ENCODE measurements around the gene SMARCA2. TPM values are rescaled to one million over a fixed set of nuclear protein-coding genes. Genes with fewer than 3 reads are reported as not detected.

SMARCA2 gene
- total RNA-seq, 1 donor from 2014 or later: 147 TPM

- DNase-seq (no peak), ATAC-seq (peak in 1 of 2 donors; percentile 35)
- H3K27ac ChIP-seq: no peak overlapping the region
- TF ChIP-seq, protein P1, sequence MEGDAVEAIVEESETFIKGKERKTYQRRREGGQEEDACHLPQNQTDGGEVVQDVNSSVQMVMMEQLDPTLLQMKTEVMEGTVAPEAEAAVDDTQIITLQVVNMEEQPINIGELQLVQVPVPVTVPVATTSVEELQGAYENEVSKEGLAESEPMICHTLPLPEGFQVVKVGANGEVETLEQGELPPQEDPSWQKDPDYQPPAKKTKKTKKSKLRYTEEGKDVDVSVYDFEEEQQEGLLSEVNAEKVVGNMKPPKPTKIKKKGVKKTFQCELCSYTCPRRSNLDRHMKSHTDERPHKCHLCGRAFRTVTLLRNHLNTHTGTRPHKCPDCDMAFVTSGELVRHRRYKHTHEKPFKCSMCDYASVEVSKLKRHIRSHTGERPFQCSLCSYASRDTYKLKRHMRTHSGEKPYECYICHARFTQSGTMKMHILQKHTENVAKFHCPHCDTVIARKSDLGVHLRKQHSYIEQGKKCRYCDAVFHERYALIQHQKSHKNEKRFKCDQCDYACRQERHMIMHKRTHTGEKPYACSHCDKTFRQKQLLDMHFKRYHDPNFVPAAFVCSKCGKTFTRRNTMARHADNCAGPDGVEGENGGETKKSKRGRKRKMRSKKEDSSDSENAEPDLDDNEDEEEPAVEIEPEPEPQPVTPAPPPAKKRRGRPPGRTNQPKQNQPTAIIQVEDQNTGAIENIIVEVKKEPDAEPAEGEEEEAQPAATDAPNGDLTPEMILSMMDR (IDR thresholded peaks at IDR 0.05): peak; percentile 13
- no peaks in the 10 kb centered on the region for H3K27me3 ChIP-seq (ENCODE audit: low read depth)
- H3K9me3 ChIP-seq: no peaks in the 10 kb centered on the region
- peaks cover 81% of the 10 kb centered on the region for H3K36me3 ChIP-seq
- no peak overlapping the region for H3K4me3 ChIP-seq
- intact Hi-C loops (cut with DNase I): no loop called here
- peaks cover 22% of the 10 kb centered on the region for H3K4me1 ChIP-seq
Observed at GRCh38 chr9:2120926-2121689, 106.0 kb downstream of the SMARCA2 start.

- H3K9me3 ChIP-seq: no peaks in the 10 kb centered on the region
- ATAC-seq: no peak
- TF ChIP-seq, protein P1 (IDR thresholded peaks at IDR 0.05): no peak
- H3K27me3 ChIP-seq (ENCODE audit: low read depth): no peaks in the 10 kb centered on the region
- peaks cover 69% of the 10 kb centered on the region for H3K36me3 ChIP-seq
- intact Hi-C loops (cut with DNase I): no loop called here
- H3K4me3 ChIP-seq: no peak overlapping the region
- DNase-seq: no peak
- H3K4me1 ChIP-seq: peaks cover 34% of the 10 kb centered on the region
- no peak overlapping the region for H3K27ac ChIP-seq
Observed at GRCh38 chr9:2122299-2122698, 107.2 kb downstream of the SMARCA2 start.

DNA sequence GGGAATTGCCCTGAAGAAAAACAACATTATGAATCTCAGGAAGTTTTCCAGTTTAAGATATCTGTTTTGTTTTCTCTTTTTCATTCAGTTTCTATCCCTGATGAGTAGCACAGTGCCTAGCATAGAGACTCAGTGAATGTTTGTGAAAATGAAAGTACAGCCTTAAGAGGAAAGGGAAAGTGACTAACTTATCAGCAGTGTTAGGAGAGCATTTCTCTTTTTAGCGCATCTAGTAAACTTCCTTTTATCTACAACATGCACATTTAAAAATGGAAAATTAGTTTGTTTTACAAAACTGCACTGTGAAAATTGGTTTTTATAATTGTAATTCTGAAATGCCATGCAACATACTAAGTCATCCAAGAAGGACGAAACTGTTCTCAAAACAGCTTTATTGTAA is 110.8 kb downstream of the SMARCA2 start:
- DNase-seq (no peak), ATAC-seq (peak; percentile 68 to 74)
- Histone ChIP-seq H3K9me3 (no peaks in the 10 kb centered on the region), H3K4me1 (peaks cover 49% of the 10 kb centered on the region), H3K36me3 (peaks cover 51% of the 10 kb centered on the region), H3K4me3 (peak overlapping the region; percentile 28), H3K27ac (peak overlapping the region; percentile 59), H3K27me3 (ENCODE audit: low read depth) (no peaks in the 10 kb centered on the region)
- TF ChIP-seq, protein P1 (IDR thresholded peaks at IDR 0.05): no peak
- intact Hi-C loops (cut with DNase I): no loop called here

GRCh38 chr9:2126331-2126803 is 111.2 kb downstream of the SMARCA2 start:
- ATAC-seq: peak; percentile 35 to 45
- H3K36me3 ChIP-seq: peaks cover 49% of the 10 kb centered on the region
- TF ChIP-seq, protein P1 (IDR thresholded peaks at IDR 0.05): no peak
- intact Hi-C loops (cut with DNase I): no loop called here
- H3K9me3 ChIP-seq: no peaks in the 10 kb centered on the region
- H3K4me3 ChIP-seq: peak overlapping the region; percentile 28
- H3K27ac ChIP-seq: peak overlapping the region; percentile 59
- H3K27me3 ChIP-seq (ENCODE audit: low read depth): no peaks in the 10 kb centered on the region
- no peak for DNase-seq
- H3K4me1 ChIP-seq: peaks cover 48% of the 10 kb centered on the region

DNA sequence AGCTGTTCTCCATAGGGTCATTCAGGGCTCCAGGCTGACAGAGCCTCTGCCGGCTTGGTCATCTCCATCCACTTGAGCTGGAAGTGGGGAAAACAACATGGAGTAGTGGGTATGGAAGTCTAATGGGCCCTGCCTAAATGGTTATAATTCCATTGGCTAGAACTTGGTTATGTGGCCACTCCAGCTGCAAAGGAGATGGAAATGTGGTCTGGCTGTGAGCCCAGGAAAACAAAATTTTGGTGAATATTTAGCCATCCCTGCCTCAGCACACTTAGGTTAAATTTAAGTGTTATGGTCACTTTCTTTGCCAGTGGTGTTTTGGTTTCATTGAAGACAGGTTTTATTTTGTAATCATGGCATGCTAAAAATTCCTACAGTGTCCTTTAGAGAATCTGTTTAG is 112.3 kb downstream of the SMARCA2 start:
- DNase-seq: no peak
- ATAC-seq: no peak
- intact Hi-C loops (cut with DNase I): no loop called here
- TF ChIP-seq, protein P1 (IDR thresholded peaks at IDR 0.05): no peak
- Histone ChIP-seq H3K4me1 (peaks cover 41% of the 10 kb centered on the region), H3K9me3 (no peaks in the 10 kb centered on the region), H3K36me3 (peaks cover 43% of the 10 kb centered on the region), H3K27ac (peak overlapping the region; percentile 34), H3K27me3 (ENCODE audit: low read depth) (no peaks in the 10 kb centered on the region), H3K4me3 (no peak overlapping the region)

All from lower lobe of right lung (tissue), 2 donors.